NB4 (cell line): ENCODE results near the gene SRGAP3.
A peak's percentile ranks its signal among the peaks of the same experiment; 100 is the strongest.

Experiments used
- DNase-seq: peaks from one replicate; pipeline ENCODE4 v3.0.0; 2010; ENCODE audit warnings: low read depth
- H3K4me3 ChIP-seq: one replicate; pipeline ENCODE4 v1.5.1; 2011; ENCODE audit warnings: mild to moderate bottlenecking, low read depth, low read length, moderate library complexity
- CTCF ChIP-seq: IDR thresholded peaks from one replicate; pipeline ENCODE4 v1.5.1; 2012; ENCODE audit warnings: low read depth, low read length
- MAX ChIP-seq: IDR thresholded peaks from 2 replicates; pipeline ENCODE4 v1.6.1; 2011; ENCODE audit warnings: low read depth, low read length
- MYC ChIP-seq: IDR thresholded peaks from 2 replicates; pipeline ENCODE4 v1.6.1; 2011; ENCODE audit warnings: low read depth, low read length
- POLR2A ChIP-seq: IDR thresholded peaks from 2 replicates; pipeline ENCODE4 v1.6.1; 2011; ENCODE audit warnings: mild to moderate bottlenecking; ENCODE audit not compliant: insufficient read length; ENCODE audit errors: extremely low read depth

The SRGAP3 gene

GRCh38 chr3:9179826-9180763 is 69.4 kb downstream of the SRGAP3 start:
- DNase-seq, result peak; percentile 71
- H3K4me3 ChIP-seq, result no peak overlapping the region
- TF ChIP-seq POLR2A (no peak), MYC (no peak), MAX (no peak), CTCF (no peak)

- no peak overlapping the region for H3K4me3 ChIP-seq
- no peak for TF ChIP-seq POLR2A
- TF ChIP-seq MAX, result no peak
- no peak for TF ChIP-seq MYC
- TF ChIP-seq CTCF, result no peak
- peak; percentile 47 for DNase-seq
These were observed 70.7 kb downstream of the SRGAP3 start for GRCh38 chr3:9178697-9179096.

- DNase-seq, result no peak
- TF ChIP-seq MYC (no peak), POLR2A (no peak), CTCF (no peak), MAX (no peak)
These were observed 74.0 kb downstream of the SRGAP3 start for GRCh38 chr3:9175421-9175820.

GRCh38 chr3:9173445-9173844 is 76.0 kb downstream of the SRGAP3 start:
- TF ChIP-seq MAX, result peak; percentile 44; the same call in 1 of the 2 replicates
- TF ChIP-seq MYC, result no peak
- H3K4me3 ChIP-seq, result no peak overlapping the region
- DNase-seq, result peak; percentile 71

More at GRCh38 chr3:9175421-9175820, 74.0 kb downstream of the SRGAP3 start:
- H3K4me3 ChIP-seq, result no peak overlapping the region

- no peak for TF ChIP-seq POLR2A
- TF ChIP-seq MYC, result no peak
- TF ChIP-seq MAX, result no peak
- no peak for TF ChIP-seq CTCF
- DNase-seq, result peak; percentile 31
These were observed 76.6 kb downstream of the SRGAP3 start for GRCh38 chr3:9172851-9173321.

GRCh38 chr3:9170851-9171160 is 78.6 kb downstream of the SRGAP3 start:
- no peak for TF ChIP-seq MAX
- TF ChIP-seq MYC, result no peak
- TF ChIP-seq CTCF, result no peak
- TF ChIP-seq POLR2A, result no peak
- no peak overlapping the region for H3K4me3 ChIP-seq
- DNase-seq, result no peak

More at GRCh38 chr3:9172851-9173321, 76.6 kb downstream of the SRGAP3 start:
- H3K4me3 ChIP-seq, result no peak overlapping the region
